ENCODE measurements around the gene ACSBG1.

The ACSBG1 gene

GRCh38 chr15:78234515-78235040 lies at the start of gene ACSBG1:
Gene ACSBG1, minus strand, starts transcription at chr15:78234565. Its CDS starts 64 bp downstream, at chr15:78234501.
- DNase-seq = no peak

DNA sequence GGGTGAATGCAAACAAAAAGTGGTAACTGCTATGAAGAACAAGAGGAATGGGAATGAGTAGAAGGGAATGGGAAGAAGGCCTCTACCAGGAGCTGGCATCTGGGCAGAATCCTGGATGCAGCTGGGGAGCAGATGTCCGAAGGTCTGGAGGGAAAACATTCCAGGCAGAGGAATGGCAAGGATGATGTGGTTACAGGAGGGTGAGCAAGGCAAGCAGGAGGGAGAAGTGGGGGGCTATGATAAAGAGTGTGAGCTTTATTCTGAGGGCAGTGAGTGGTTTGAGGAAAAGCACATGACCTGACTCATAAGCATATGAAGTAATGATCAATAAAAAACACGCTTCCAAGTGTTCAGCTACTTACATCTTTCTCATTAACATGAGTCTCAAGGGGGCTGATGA lies 48.0 kb upstream of the ACSBG1 start:
- DNase-seq = peak; percentile 78

DNA sequence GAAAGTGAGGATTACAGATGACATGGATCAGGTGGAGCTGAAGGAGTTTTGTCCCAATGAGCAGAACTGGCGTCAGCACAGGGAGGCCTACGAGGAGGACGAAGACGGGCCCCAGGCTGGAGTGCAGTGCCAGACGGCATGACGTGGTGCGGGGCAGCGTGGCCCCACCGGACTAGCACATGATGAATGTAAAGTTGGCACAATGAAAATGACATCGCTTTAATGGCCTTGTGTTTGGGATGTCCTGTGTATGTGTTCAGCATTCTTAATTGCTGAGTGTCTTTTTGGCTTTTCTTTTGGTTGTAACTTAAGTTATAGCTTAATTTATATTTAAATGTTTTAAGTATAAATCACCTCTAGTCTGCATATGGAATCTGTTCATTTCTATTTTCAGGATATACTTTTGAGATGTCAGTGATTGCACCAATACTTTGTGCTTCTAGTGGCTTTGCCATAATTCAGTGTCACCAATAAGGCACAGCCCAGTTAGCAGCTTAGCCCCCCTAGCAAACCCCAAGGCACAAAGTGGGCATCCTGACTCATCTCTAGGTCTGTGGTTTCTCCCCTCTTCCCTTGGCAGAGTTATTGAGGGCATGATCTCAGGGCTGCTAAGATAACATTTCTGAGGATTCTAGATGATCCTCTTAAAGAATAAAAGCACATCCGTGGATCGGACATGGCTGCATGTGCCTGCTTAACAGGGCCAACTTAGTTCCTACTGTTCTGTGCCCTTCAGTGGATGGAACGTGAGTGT lies 46.1 kb upstream of the ACSBG1 start:
- DNase-seq = peak; percentile 39

GRCh38 chr15:78276064-78276943 lies 41.9 kb upstream of the ACSBG1 start:
- DNase-seq = no peak

DNA sequence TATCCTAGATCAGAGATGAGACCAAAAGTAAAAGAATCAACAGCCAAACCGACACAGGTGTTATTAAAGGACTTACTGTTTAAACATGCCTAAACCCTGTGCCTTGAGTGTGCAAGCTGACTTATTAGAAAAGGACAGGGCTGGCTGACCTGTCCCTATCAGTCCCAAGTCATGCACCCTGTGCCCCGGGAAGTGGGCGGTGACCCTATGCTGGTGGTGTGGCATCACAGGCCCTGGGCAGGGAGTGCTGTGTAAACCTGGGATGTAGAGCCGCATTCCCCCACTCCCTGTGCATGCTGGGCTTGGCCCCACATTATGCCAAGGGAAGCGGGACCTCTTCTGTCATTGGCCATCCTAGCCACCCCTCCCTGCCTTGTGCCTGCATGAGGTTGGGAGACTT lies 40.6 kb upstream of the ACSBG1 start:
- no peak for DNase-seq

DNA sequence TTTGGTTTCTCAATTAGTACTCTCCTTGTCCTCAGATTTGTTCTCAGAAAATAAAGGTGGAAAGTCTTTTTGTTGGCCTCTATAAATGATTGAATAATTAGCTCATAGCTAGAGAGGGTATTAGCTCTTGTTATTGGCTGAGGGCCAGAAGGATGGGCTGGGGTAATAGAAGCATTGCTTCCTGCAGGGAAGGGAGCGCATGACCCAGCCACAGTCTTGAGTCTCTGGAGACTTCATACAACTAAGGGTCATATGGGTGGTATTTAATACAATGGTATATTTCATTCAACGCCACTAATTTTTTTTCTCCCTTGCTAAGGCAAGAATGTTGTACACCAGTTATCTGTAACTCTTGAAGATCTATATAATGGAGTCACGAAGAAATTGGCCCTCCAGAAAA lies 38.4 kb upstream of the ACSBG1 start:
- DNase-seq = no peak

DNA sequence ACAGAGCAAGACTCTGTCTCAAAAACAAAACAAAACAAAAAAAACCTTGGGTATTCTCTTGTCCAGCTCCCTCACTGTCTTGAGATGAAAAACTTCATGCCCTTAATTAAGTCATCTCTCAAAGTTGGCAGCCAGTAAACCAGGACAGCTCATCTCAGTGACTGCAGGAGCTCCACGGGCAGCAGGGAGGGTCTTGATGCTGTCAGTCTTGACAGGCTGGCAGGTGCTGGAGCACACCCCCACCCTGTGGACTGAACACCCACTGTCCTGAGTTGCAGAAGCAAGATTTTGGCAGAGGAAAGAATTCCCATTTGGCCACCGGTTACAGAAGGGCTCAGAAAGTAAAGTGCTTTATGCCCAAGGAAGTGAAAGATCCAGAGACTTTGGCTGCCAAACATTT lies 38.0 kb upstream of the ACSBG1 start:
- no peak for DNase-seq

GRCh38 chr15:78266806-78267205 lies 32.4 kb upstream of the ACSBG1 start:
- DNase-seq = no peak

GRCh38 chr15:78266229-78266628 lies 31.9 kb upstream of the ACSBG1 start:
- DNase-seq = no peak

- peak; percentile 55 for DNase-seq
Observed at GRCh38 chr15:78265752-78266224, 31.4 kb upstream of the ACSBG1 start.

- no peak for DNase-seq
Observed at GRCh38 chr15:78265137-78265460, 30.7 kb upstream of the ACSBG1 start.

- DNase-seq = peak; percentile 45
Observed at GRCh38 chr15:78264304-78265136, 30.2 kb upstream of the ACSBG1 start, which contains the start of gene DNAJA4. Gene DNAJA4, plus strand, starts transcription at chr15:78264562. Its CDS starts 202 bp downstream, at chr15:78264764.

GRCh38 chr15:78263907-78264303 lies 29.5 kb upstream of the ACSBG1 start:
- no peak for DNase-seq

GRCh38 chr15:78263351-78263781 lies 29.0 kb upstream of the ACSBG1 start:
- DNase-seq = no peak

- no peak for DNase-seq
Observed at GRCh38 chr15:78261062-78261461, 26.7 kb upstream of the ACSBG1 start.

DNA sequence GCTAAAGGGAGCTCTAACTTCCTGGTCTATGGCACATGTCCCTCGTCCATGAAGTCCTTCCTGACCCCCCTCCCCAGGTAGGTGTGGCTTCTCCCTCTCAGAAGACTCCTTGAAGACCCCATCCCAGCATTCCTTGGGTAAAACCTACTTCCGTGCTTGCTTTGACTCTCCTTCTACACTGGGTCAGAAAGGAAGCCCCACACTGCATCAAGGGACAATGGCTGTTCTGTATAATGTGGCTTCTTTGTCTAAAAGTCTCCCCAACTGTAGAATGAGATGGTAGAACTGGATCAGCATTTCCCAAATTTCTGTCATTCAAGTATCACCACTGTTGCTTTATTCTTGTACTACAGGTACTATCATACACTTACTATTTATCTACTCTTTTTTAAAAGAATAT lies 26.1 kb upstream of the ACSBG1 start:
- DNase-seq = no peak

GRCh38 chr15:78259232-78259631 lies 24.9 kb upstream of the ACSBG1 start:
- no peak for DNase-seq

DNA sequence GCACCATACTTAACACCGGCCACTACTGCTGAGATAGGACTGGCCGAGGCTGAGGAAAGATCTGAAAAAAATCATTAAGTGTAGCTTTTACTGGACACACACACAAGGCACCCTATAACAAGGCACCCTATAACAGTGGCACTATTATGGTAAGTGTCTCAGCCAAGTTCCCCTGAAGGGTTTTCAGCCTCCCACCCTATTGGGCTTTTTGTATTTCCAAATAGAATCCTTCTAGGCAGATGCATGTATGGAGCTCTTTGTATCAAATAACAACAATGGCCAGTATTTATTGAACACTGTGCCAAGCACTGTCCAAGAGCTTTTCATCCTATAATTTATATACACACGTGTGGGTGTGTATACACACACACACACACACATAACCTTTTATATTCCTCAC lies 23.3 kb upstream of the ACSBG1 start:
- no peak for DNase-seq

DNA sequence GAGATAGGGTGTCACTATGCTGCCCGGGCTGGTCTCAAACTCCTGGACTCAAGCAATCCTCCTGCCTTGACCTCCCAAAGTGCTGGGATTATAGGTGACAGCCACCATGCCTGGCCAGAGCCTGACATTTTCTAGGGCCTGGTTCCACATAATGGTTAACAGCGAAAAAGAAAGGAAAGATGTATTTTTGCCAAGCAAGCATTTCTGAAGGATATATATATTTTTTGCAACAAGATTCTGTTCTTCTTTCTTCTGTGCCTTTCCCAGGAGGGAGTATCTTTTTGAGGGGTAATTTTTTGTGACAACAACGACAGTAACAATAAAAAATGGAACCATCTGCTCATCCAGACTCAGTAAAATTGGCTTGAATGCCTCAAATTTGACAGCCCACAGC lies 21.7 kb upstream of the ACSBG1 start:
- DNase-seq = no peak

DNA sequence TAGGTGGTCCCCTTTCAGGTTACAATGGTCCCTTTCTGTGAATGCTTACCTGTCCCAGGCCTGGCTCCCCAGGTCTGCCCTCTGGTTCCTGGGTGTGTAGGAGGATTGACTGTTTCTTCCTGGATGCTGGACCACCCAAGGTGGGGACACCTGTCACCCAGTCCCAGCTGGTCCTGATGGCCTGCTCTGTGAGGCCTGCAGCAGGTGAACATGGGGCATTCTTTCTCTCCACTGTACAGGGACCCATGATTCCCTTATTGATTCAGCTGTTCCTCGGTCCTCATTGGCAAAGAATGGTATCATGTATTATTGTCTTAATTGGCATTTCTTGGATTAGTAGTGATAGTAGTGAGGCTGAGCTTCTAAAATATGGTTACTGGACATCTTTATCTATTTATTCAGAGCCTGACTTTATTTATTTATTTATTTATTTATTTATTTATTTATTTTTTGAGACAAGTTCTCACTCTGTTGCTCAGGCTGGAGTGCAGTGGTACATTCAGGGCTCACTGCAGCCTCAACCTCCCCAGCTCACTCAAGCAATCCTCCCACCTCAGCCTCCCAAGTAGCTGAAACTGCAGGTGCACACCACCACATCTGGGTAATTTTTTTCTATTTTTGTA lies 21.2 kb upstream of the ACSBG1 start:
- no peak for DNase-seq

DNA sequence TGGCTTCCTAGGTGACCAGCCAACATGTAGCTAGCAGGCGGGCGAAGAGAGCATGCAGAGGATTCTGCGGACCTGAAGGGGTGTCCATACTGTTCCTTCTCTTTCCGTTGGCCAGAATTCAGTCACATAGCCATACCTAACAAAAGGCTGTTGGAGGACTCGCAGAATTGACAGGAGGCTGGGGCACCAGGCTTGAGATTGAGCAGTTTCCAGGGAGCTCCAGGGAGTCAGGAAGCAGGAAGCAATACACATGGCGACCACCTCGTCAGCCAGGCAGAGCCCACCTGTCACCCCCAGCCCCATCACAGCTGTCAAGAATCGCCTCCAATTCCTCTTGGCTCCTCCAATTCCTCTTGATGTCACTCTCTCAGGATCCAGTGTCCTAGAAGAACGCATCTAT lies 16.8 kb upstream of the ACSBG1 start:
- DNase-seq = no peak

GRCh38 chr15:78249131-78249530 lies 14.8 kb upstream of the ACSBG1 start:
- DNase-seq = no peak
